H1 (cell line): ENCODE results near the gene ANKRD17. TPM values are rescaled to one million over a fixed set of nuclear protein-coding genes. Genes with fewer than 3 reads are reported as not detected.
"Not testable (repeated sequence)": the region's sequence is repeated elsewhere in the genome, so short reads cannot be mapped to it uniquely, and the experiment has no call there.

Experiments used
- CTCF ChIA-PET: fragments of 300-600 bp; sonication (Branson Sonifier 250); formaldehyde crosslinking; loops from one replicate; lab custom pipeline; 2021; ENCODE audit not compliant: partially characterized antibody; lab: Charles Lee
- POLR2A ChIA-PET: fragments of 300-600 bp; sonication (Branson Sonifier 250); formaldehyde crosslinking; loops from one replicate; lab custom pipeline; 2021; ENCODE audit warnings: inconsistent platforms; ENCODE audit not compliant: partially characterized antibody; lab: Charles Lee
- DNase-seq, 2 experiments: peaks; one replicate each; pipeline versions ENCODE4 v3.0.0 to v3.0.0-alpha.2; 2010 to 2022; ENCODE audit warnings: low spot score in 2 of 2, low read depth in 1 of 2, mixed read lengths in 1 of 2
- FAIRE-seq: peaks from 2 replicates; lab custom pipeline; 2011; peaks lifted over from hg19 to GRCh38; lab: Jason Lieb, UNC
- H2AFZ ChIP-seq: 2 replicates; pipeline ENCODE4 v1.8.1; 2012; ENCODE audit warnings: low read length, inconsistent platforms
- H2AK5ac ChIP-seq: 2 replicates; pipeline ENCODE4 v1.6.1; 2013; ENCODE audit warnings: low read depth, low read length
- H2BK120ac ChIP-seq: replicated peaks from 2 replicates; pipeline ENCODE3; 2013; ENCODE audit warnings: low read depth, low read length, inconsistent platforms
- H2BK12ac ChIP-seq: 2 replicates; pipeline ENCODE4 v1.6.1; 2013; ENCODE audit warnings: low read depth, low read length
- H2BK15ac ChIP-seq: 2 replicates; pipeline ENCODE4 v1.6.1; 2013; ENCODE audit warnings: low read length
- H2BK20ac ChIP-seq: 2 replicates; pipeline ENCODE4 v1.6.1; 2013; ENCODE audit warnings: low read length
- H2BK5ac ChIP-seq: 2 replicates; pipeline ENCODE4 v1.6.1; 2013; ENCODE audit warnings: low read depth, low read length
- H3K14ac ChIP-seq: 2 replicates; pipeline ENCODE4 v1.6.1; 2013; ENCODE audit warnings: inconsistent platforms; ENCODE audit not compliant: insufficient read length
- H3K18ac ChIP-seq: 2 replicates; pipeline ENCODE4 v1.6.1; 2013; ENCODE audit warnings: low read length; ENCODE audit errors: extremely low read depth
- H3K23ac ChIP-seq: 2 replicates; pipeline ENCODE4 v1.6.1; 2013; ENCODE audit warnings: inconsistent platforms; ENCODE audit not compliant: insufficient read length
- H3K23me2 ChIP-seq: 2 replicates; pipeline ENCODE4 v1.6.1; 2013; ENCODE audit warnings: low read depth, low read length
- H3K27ac ChIP-seq: 2 replicates; pipeline ENCODE4 v1.6.1; 2011; ENCODE audit warnings: low read depth, low read length, inconsistent platforms
- H3K27me3 ChIP-seq, 4 experiments: replicated peaks in 1 of 4; 1 replicate in 1 of 4; 2 replicates in 3 of 4; pipeline versions ENCODE4 v1.6.1 to v1.8.1; 2011 to 2013; ENCODE audit warnings: low read length in 3 of 4, mild to moderate bottlenecking in 3 of 4, inconsistent platforms in 2 of 4, mixed read lengths in 2 of 4, moderate library complexity in 1 of 4; ENCODE audit not compliant: control insufficient read depth in 3 of 4, insufficient read depth in 3 of 4; ENCODE audit errors: extremely low read depth in 1 of 4
- H3K36me3 ChIP-seq, 4 experiments: 2 replicates each; pipeline versions ENCODE4 v1.6.1 to v1.8.1; 2011 to 2013; ENCODE audit warnings: mild to moderate bottlenecking in 4 of 4, low read length in 3 of 4, moderate library complexity in 2 of 4, control low read depth in 1 of 4, inconsistent platforms in 1 of 4; ENCODE audit not compliant: insufficient read depth in 4 of 4, control insufficient read depth in 2 of 4
- H3K4ac ChIP-seq: replicated peaks from 2 replicates; pipeline ENCODE3; 2013; ENCODE audit warnings: low read length, low read depth, mixed read lengths, inconsistent platforms; ENCODE audit not compliant: insufficient read length
- H3K4me1 ChIP-seq, 4 experiments: replicated peaks in 1 of 4; 1 replicate in 1 of 4; 2 replicates in 3 of 4; pipeline versions ENCODE4 v1.6.1 to v1.8.1; 2011 to 2013; ENCODE audit warnings: low read length in 3 of 4, inconsistent platforms in 2 of 4, mixed read lengths in 1 of 4; ENCODE audit not compliant: insufficient read depth in 4 of 4, control insufficient read depth in 3 of 4
- H3K4me2 ChIP-seq, 2 experiments: 2 replicates each; pipeline versions ENCODE4 v1.6.1 to v1.8.1; 2011 to 2013; ENCODE audit warnings: low read depth in 2 of 2, low read length in 2 of 2, control low read depth in 1 of 2, inconsistent platforms in 1 of 2, mild to moderate bottlenecking in 1 of 2; ENCODE audit not compliant: insufficient read depth in 1 of 2
- H3K4me3 ChIP-seq, 4 experiments: fragments of 200-600, 300-600 bp in 1 of 4; sonication (generic), shearing (Covaris generic), sonication (Bioruptor Twin) in 1 of 4; 2 replicates each; pipeline versions ENCODE4 v1.5.1 to v1.8.1; 2011 to 2016; ENCODE audit warnings: low read length in 4 of 4, low read depth in 3 of 4, control low read depth in 2 of 4, inconsistent platforms in 2 of 4, mild to moderate bottlenecking in 2 of 4, mixed read lengths in 1 of 4, moderate library complexity in 1 of 4; ENCODE audit not compliant: insufficient read depth in 2 of 4; ENCODE audit errors: extremely low read depth in 1 of 4
- H3K56ac ChIP-seq: replicated peaks from 2 replicates; pipeline ENCODE3; 2013; ENCODE audit warnings: low read depth, mild to moderate bottlenecking, mixed read lengths, low read length, inconsistent platforms; ENCODE audit not compliant: insufficient read length
- H3K79me1 ChIP-seq: 2 replicates; pipeline ENCODE4 v1.6.1; 2013; ENCODE audit warnings: low read depth, low read length, control low read depth
- H3K79me2 ChIP-seq, 2 experiments: 2 replicates each; pipeline versions ENCODE4 v1.6.1 to v1.8.1; 2012 to 2013; ENCODE audit warnings: low read length in 2 of 2, mild to moderate bottlenecking in 2 of 2, inconsistent platforms in 1 of 2; ENCODE audit not compliant: insufficient read depth in 2 of 2, control insufficient read depth in 1 of 2
- H3K9ac ChIP-seq, 4 experiments: replicated peaks in 1 of 4; 1 replicate in 1 of 4; 2 replicates in 3 of 4; pipeline versions ENCODE4 v1.6.1 to v1.8.1; 2011 to 2013; ENCODE audit warnings: low read depth in 3 of 4, low read length in 3 of 4, control low read depth in 2 of 4, mild to moderate bottlenecking in 2 of 4, moderate library complexity in 2 of 4, inconsistent platforms in 1 of 4; ENCODE audit errors: extremely low read depth in 1 of 4
- H3K9me3 ChIP-seq, 2 experiments: 2 replicates each; pipeline versions ENCODE4 v1.6.1 to v1.8.1; 2012 to 2013; ENCODE audit warnings: mild to moderate bottlenecking in 2 of 2, moderate library complexity in 2 of 2, control low read depth in 1 of 2, inconsistent platforms in 1 of 2, low read depth in 1 of 2, low read length in 1 of 2, mixed read lengths in 1 of 2; ENCODE audit not compliant: insufficient read depth in 2 of 2
- H4K20me1 ChIP-seq, 2 experiments: replicated peaks in 1 of 2; 2 replicates each; pipeline versions ENCODE3 to v1.8.1; 2011 to 2013; ENCODE audit warnings: inconsistent platforms in 2 of 2, low read length in 2 of 2, mild to moderate bottlenecking in 1 of 2; ENCODE audit not compliant: insufficient read depth in 2 of 2, control insufficient read depth in 1 of 2
- H4K5ac ChIP-seq: 2 replicates; pipeline ENCODE4 v1.6.1; 2013; ENCODE audit warnings: low read length, low read depth, mixed read lengths, inconsistent platforms; ENCODE audit not compliant: insufficient read length
- H4K8ac ChIP-seq: 2 replicates; pipeline ENCODE4 v1.8.0; 2013; ENCODE audit warnings: mild to moderate bottlenecking, moderate library complexity, low read length, inconsistent platforms; ENCODE audit not compliant: insufficient read depth; ENCODE audit errors: extremely low read depth
- H4K91ac ChIP-seq: replicated peaks from 2 replicates; pipeline ENCODE3; 2013; ENCODE audit warnings: low read length, mixed read lengths, inconsistent platforms; ENCODE audit not compliant: insufficient read length
- WGBS, 2 experiments: shearing (Covaris generic) in 1 of 2; methylation state at CpG; one replicate each; pipeline versions ENCODE4 v1.1.6 to v1.1.7; 2013 to 2015; ENCODE audit warnings: low lambda C conversion rate in 2 of 2, mixed read lengths in 2 of 2, inconsistent platforms in 1 of 2, low coverage in 1 of 2, missing lambda C conversion rate in 1 of 2; ENCODE audit not compliant: insufficient replicate concordance in 2 of 2, insufficient coverage in 1 of 2, insufficient read length in 1 of 2; ENCODE audit errors: extremely low coverage in 1 of 2, missing lambda C conversion rate in 1 of 2; 5-methylcytosine and 5-hydroxymethylcytosine counted together
- polyA plus RNA-seq, 7 experiments: library from polyadenylated mRNA; depleted of rRNA in 3 of 7; stranded (reverse) in 5 of 7; unstranded in 2 of 7; fragments of >200 nt in 5 of 7; fragments of 200-250 nt in 2 of 7; gene quantifications; 1 replicate in 5 of 7; 2 replicates in 1 of 7; 4 replicates in 1 of 7; pipeline versions ENCODE4 v1.2.1 to v1.2.3, GENCODE V29; 2011 to 2013; ENCODE audit warnings: missing spikeins in 2 of 7, mixed read lengths in 2 of 7
- total RNA-seq: library from RNA; stranded (reverse); fragmentation: NEBNext Ultra II Directional; extraction: Animal tissue kit (Norgen Biotek cat#: 25700); gene quantifications from 2 replicates; pipeline ENCODE4 v1.2.1, GENCODE V29; 2021

The ANKRD17 gene
- total and polyA plus RNA-seq, 2 of the 8 experiments (the other 6 are each of a cell fraction or from before 2014, with no cell fraction given), result 42.4 to 93.7 TPM

- H3K56ac ChIP-seq, H2AK5ac ChIP-seq, H2BK120ac ChIP-seq, H3K27ac ChIP-seq, H2BK5ac ChIP-seq, H4K91ac ChIP-seq, H4K5ac ChIP-seq, H3K36me3 ChIP-seq, H3K27me3 ChIP-seq, CTCF ChIA-PET, H3K4me2 ChIP-seq, FAIRE-seq, H3K4me1 ChIP-seq, H4K8ac ChIP-seq, H3K4me3 ChIP-seq, H2AFZ ChIP-seq, H3K9ac ChIP-seq, DNase-seq, H2BK12ac ChIP-seq, H3K79me1 ChIP-seq, H2BK15ac ChIP-seq, H3K18ac ChIP-seq, H4K20me1 ChIP-seq, H3K23me2 ChIP-seq, H3K23ac ChIP-seq, POLR2A ChIA-PET, H3K9me3 ChIP-seq, H3K4ac ChIP-seq, H2BK20ac ChIP-seq, H3K14ac ChIP-seq: not testable (repeated sequence)
- WGBS, 2 experiments, result 81% methylated on average over 5 of the region's 6 CpGs; no CpG with 5 or more reads in 1 of the 2 experiments
- H3K79me2 ChIP-seq, result peaks cover 0 to 86% of the 10 kb centered on the region in 2 experiments; a peak in 2 of 4 replicates
Measured at GRCh38 chr4:73228800-73229199, 29.8 kb downstream of the ANKRD17 start.
